Large intestine (tissue), 3 donors: ENCODE data around the gene PAX8. TPM values are rescaled to one million over a fixed set of nuclear protein-coding genes. Genes with fewer than 3 reads are reported as not detected.

ENCODE experiments used
- DNase-seq, 2 donors: peaks; one replicate each; pipeline versions ENCODE4 v3.0.0 to v3.0.0-alpha.2; 2013
- H3K27ac ChIP-seq: one replicate; pipeline ENCODE4 v1.5.1; 2013; ENCODE audit warnings: low read length
- H3K27me3 ChIP-seq: 2 replicates; pipeline ENCODE4 v1.6.1; 2013; ENCODE audit warnings: low read length; ENCODE audit not compliant: control insufficient read depth, insufficient read depth
- H3K36me3 ChIP-seq: 2 replicates; pipeline ENCODE4 v1.6.1; 2013; ENCODE audit warnings: low read length; ENCODE audit not compliant: control insufficient read depth, insufficient read depth
- H3K4me1 ChIP-seq: one replicate; pipeline ENCODE4 v1.6.1; 2013; ENCODE audit warnings: low read length; ENCODE audit not compliant: control insufficient read depth, insufficient read depth
- H3K4me3 ChIP-seq: one replicate; pipeline ENCODE4 v1.5.1; 2013; ENCODE audit warnings: low read length
- H3K9me3 ChIP-seq: one replicate; pipeline ENCODE4 v1.6.1; 2013; ENCODE audit warnings: mild to moderate bottlenecking, low read depth, low read length, moderate library complexity; ENCODE audit not compliant: control insufficient read depth
- WGBS: methylation state at CpG from one replicate; pipeline ENCODE4 v1.1.5; 2013; ENCODE audit warnings: low lambda C conversion rate; ENCODE audit not compliant: insufficient coverage; 5-methylcytosine and 5-hydroxymethylcytosine counted together
- polyA plus RNA-seq: library from polyadenylated mRNA; unstranded; fragments of 120-200 nt; gene quantifications from one replicate; pipeline ENCODE4 v1.2.1, GENCODE V29; 2013

Gene PAX8
- polyA plus RNA-seq, 1 donor = 2.1 TPM

GRCh38 chr2:113229795-113230194, 48.9 kb downstream of the PAX8 start:
- WGBS = no CpG with 5 or more reads among the region's 3 CpGs
- Histone ChIP-seq H3K9me3 (no peaks in the 10 kb centered on the region), H3K27ac (no peak overlapping the region), H3K4me3 (no peak overlapping the region), H3K4me1 (peaks cover 60% of the 10 kb centered on the region), H3K36me3 (no peaks in the 10 kb centered on the region), H3K27me3 (no peaks in the 10 kb centered on the region)
- DNase-seq = no peak

GRCh38 chr2:113228991-113229716, 49.6 kb downstream of the PAX8 start:
- Histone ChIP-seq H3K27ac (no peak overlapping the region), H3K4me3 (no peak overlapping the region), H3K9me3 (no peaks in the 10 kb centered on the region), H3K4me1 (peaks cover 61% of the 10 kb centered on the region), H3K27me3 (no peaks in the 10 kb centered on the region), H3K36me3 (no peaks in the 10 kb centered on the region)
- DNase-seq = no peak
- 100% methylated on average over 1 of the region's 3 CpGs for WGBS

GRCh38 chr2:113228351-113228750, 50.4 kb downstream of the PAX8 start:
- H3K4me1 ChIP-seq = peaks cover 54% of the 10 kb centered on the region
- H3K27ac ChIP-seq = no peak overlapping the region
- H3K27me3 ChIP-seq = no peaks in the 10 kb centered on the region
- no peak overlapping the region for H3K4me3 ChIP-seq
- no peak for DNase-seq
- WGBS = no CpG with 5 or more reads among the region's 1 CpG
- H3K9me3 ChIP-seq = no peaks in the 10 kb centered on the region
- H3K36me3 ChIP-seq = no peaks in the 10 kb centered on the region

- no peaks in the 10 kb centered on the region for H3K9me3 ChIP-seq
- no peaks in the 10 kb centered on the region for H3K27me3 ChIP-seq
- H3K4me1 ChIP-seq = peaks cover 53% of the 10 kb centered on the region
- no peak for DNase-seq
- no peak overlapping the region for H3K27ac ChIP-seq
- H3K36me3 ChIP-seq = no peaks in the 10 kb centered on the region
- no peak overlapping the region for H3K4me3 ChIP-seq
- 67% methylated on average over 1 of the region's 3 CpGs for WGBS
Observed at GRCh38 chr2:113227698-113228097, 51.0 kb downstream of the PAX8 start.

GRCh38 chr2:113227290-113227689, 51.4 kb downstream of the PAX8 start:
- Histone ChIP-seq H3K4me1 (peaks cover 49% of the 10 kb centered on the region), H3K27me3 (no peaks in the 10 kb centered on the region), H3K4me3 (no peak overlapping the region), H3K9me3 (no peaks in the 10 kb centered on the region), H3K36me3 (no peaks in the 10 kb centered on the region), H3K27ac (no peak overlapping the region)
- no peak for DNase-seq
- WGBS = no CpG with 5 or more reads among the region's 1 CpG

GRCh38 chr2:113226462-113226861, 52.3 kb downstream of the PAX8 start:
- no peaks in the 10 kb centered on the region for H3K9me3 ChIP-seq
- no peak for DNase-seq
- H3K4me3 ChIP-seq = no peak overlapping the region
- H3K27me3 ChIP-seq = no peaks in the 10 kb centered on the region
- WGBS = no CpG with 5 or more reads among the region's 4 CpGs
- H3K4me1 ChIP-seq = peaks cover 44% of the 10 kb centered on the region
- no peaks in the 10 kb centered on the region for H3K36me3 ChIP-seq
- no peak overlapping the region for H3K27ac ChIP-seq

GRCh38 chr2:113225263-113226259, 53.2 kb downstream of the PAX8 start:
- peak; percentile 51 to 74 for DNase-seq
- no peak overlapping the region for H3K4me3 ChIP-seq
- peak overlapping the region; percentile 32 for H3K27ac ChIP-seq
- peaks cover 36% of the 10 kb centered on the region for H3K4me1 ChIP-seq
- H3K9me3 ChIP-seq = no peaks in the 10 kb centered on the region
- WGBS = no CpG with 5 or more reads among the region's 12 CpGs
- H3K36me3 ChIP-seq = no peaks in the 10 kb centered on the region
- no peaks in the 10 kb centered on the region for H3K27me3 ChIP-seq

GRCh38 chr2:113224647-113225236, 54.0 kb downstream of the PAX8 start:
- H3K27me3 ChIP-seq = no peaks in the 10 kb centered on the region
- no peaks in the 10 kb centered on the region for H3K36me3 ChIP-seq
- 100% methylated on average over 1 of the region's 2 CpGs for WGBS
- DNase-seq = no peak
- no peaks in the 10 kb centered on the region for H3K9me3 ChIP-seq
- peaks cover 36% of the 10 kb centered on the region for H3K4me1 ChIP-seq
- H3K27ac ChIP-seq = no peak overlapping the region
- no peak overlapping the region for H3K4me3 ChIP-seq

GRCh38 chr2:113223813-113224212, 54.9 kb downstream of the PAX8 start:
- 88% methylated on average over 1 of the region's 1 CpG for WGBS
- H3K27me3 ChIP-seq = no peaks in the 10 kb centered on the region
- no peak for DNase-seq
- no peaks in the 10 kb centered on the region for H3K9me3 ChIP-seq
- peaks cover 40% of the 10 kb centered on the region for H3K4me1 ChIP-seq
- no peak overlapping the region for H3K4me3 ChIP-seq
- H3K27ac ChIP-seq = no peak overlapping the region
- H3K36me3 ChIP-seq = no peaks in the 10 kb centered on the region

- no peak for DNase-seq
- no peak overlapping the region for H3K4me3 ChIP-seq
- 100% methylated on average over 4 of the region's 6 CpGs for WGBS
- peaks cover 53% of the 10 kb centered on the region for H3K4me1 ChIP-seq
- H3K27ac ChIP-seq = no peak overlapping the region
- no peaks in the 10 kb centered on the region for H3K27me3 ChIP-seq
- no peaks in the 10 kb centered on the region for H3K36me3 ChIP-seq
- no peaks in the 10 kb centered on the region for H3K9me3 ChIP-seq
Observed at GRCh38 chr2:113221846-113222245, 56.9 kb downstream of the PAX8 start.
